Astrocyte of the spinal cord (primary cell): ENCODE data around the gene IFI30.

Experiments
- DNase-seq: peaks from one replicate; pipeline ENCODE4 v3.0.0; 2011; ENCODE audit warnings: low read depth, low spot score
- H3K4me3 ChIP-seq: 2 replicates; pipeline ENCODE4 v1.5.1; 2011; ENCODE audit warnings: low read depth, mild to moderate bottlenecking, low read length, moderate library complexity
- in situ Hi-C: cut with HindIII; loops from 2 replicates; pipeline ENCODE4 v1.10.0; 2017; ENCODE audit warnings: low sequenced_read_pairs
- TF ChIP-seq, protein P1 (sequence below): IDR thresholded peaks from 2 replicates; pipeline ENCODE4 v1.5.1; 2012; ENCODE audit warnings: low read depth, mild to moderate bottlenecking, low read length, inconsistent platforms

Gene IFI30

DNA sequence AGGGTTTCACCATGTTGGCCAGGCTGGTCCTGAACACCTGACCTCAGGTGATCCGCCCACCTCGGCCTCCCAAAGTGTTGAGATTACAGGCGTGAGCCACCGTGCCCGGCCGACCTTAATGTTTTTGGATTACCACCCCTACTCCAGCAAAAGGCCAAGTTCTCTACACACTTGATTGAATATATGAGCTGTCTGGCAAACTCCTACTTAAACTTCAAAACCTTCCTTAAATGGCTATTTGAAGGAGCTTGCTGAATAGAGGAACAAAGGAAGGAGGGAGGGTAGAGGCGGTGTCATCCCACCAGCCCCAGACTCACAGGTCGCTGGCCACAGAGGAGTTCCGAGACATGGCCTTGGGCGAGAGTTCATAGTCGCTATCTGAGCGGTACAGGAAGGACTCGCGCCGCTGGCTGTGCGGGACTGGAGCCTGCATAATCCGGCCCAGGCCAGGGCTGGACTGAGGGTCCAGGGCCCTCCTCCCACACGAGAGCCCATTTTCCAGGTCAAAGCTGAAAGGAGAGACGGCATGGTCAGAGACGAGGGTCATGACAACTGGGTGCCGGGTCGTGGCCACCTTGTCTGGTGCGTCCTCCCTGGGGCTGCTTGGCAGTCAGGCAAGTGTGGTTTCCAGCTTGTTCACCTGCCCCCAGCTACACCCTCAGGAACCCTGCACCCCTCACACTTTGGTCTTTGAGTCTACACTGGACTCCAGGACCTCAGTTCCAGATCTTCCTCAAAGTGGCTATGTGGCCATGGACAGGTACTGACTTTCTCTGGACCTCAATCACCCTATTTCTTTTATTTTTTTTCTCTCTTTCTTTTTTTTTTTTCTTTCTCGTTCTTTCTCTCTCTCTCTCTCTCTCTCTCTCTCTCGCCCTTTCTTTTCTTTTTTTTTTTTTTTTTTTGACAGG, 48.5 kb downstream of the IFI30 start:
- H3K4me3 ChIP-seq, result no peak overlapping the region
- in situ Hi-C loops, result no loop called here
- DNase-seq, result no peak
- TF ChIP-seq, protein P1, sequence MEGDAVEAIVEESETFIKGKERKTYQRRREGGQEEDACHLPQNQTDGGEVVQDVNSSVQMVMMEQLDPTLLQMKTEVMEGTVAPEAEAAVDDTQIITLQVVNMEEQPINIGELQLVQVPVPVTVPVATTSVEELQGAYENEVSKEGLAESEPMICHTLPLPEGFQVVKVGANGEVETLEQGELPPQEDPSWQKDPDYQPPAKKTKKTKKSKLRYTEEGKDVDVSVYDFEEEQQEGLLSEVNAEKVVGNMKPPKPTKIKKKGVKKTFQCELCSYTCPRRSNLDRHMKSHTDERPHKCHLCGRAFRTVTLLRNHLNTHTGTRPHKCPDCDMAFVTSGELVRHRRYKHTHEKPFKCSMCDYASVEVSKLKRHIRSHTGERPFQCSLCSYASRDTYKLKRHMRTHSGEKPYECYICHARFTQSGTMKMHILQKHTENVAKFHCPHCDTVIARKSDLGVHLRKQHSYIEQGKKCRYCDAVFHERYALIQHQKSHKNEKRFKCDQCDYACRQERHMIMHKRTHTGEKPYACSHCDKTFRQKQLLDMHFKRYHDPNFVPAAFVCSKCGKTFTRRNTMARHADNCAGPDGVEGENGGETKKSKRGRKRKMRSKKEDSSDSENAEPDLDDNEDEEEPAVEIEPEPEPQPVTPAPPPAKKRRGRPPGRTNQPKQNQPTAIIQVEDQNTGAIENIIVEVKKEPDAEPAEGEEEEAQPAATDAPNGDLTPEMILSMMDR, result no peak

DNA sequence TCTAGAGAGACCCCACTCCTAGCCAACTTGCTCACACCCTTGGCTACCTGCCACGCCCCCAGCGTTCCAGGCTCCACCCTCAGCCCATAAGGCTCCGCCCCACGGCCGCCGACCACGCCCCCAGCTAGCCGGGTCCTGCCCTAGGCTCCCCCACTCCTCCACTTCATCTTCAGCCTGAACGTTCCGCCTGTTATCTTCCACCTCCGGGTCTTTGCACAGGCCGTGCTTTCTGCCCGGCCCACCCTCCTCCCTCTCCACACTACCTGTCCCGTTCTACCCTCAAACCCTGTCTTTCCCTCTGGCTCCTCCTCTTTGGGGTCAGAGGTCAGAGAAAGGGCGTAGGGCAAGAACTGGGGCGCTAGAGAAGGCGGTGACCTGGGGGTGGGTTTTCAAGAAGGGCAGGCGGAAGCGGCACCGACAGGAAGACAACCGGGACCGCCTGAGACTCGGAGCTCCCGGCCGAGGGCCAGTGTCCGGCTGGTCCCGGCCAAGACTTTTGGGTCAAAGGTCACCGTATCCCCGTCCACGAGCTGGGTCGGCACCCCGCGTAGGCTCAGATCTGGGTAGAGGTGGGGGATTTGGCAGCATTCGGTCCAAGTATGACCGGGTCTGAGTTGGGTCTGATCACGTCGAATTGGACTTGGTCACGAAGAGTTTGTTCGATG, 50.4 kb downstream of the IFI30 start:
- no peak for DNase-seq
- in situ Hi-C loops, result no loop called here

DNA sequence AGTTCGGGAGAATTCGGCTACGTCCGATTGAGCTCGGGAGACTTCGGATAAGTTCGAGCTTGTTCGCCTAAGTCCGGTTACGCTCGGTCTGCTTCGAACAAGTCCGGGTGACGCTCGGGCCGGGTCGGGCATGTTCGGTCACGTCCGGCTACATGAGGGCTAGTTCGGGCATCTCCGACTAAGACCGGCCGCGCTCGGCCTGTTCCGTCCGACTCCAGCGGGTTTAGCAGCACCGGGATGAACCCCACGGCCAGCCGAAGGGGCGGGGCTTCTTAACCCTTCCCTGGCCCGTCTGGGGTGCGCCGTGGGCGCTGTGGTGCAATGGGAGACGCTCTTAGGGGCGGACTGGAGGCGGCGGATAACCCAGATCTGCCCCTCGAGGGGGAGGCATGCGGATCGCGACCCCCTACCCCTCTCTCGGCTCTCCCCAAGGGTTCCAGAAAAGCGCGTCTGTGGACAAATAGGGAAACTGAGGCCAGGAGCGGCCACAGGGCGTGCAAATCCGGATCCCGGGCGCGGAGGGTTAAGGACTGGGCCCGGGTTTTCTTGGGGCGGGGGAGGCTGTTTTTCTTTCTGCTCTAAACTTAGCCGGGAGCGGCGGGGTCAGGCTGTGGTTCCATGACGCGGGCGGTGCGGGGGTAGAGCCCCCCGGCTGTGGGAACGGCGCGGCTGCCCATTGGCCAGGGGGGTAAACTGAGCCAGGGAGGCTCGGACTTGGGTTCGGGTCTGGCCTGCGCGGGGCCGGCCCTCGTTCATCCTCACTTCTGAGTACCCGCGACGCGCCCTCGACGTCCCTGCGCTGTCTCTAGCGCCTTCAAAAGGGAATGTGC, 51.1 kb downstream of the IFI30 start:
- peak; percentile 99 for DNase-seq
- peak overlapping the region; percentile 42 for H3K4me3 ChIP-seq
- in situ Hi-C loops, result no loop called here
- TF ChIP-seq, protein P1, result no peak

More for the DNA sequence above, 50.4 kb downstream of the IFI30 start:
- TF ChIP-seq, protein P1, result no peak
- H3K4me3 ChIP-seq, result peak overlapping the region; percentile 42

DNA sequence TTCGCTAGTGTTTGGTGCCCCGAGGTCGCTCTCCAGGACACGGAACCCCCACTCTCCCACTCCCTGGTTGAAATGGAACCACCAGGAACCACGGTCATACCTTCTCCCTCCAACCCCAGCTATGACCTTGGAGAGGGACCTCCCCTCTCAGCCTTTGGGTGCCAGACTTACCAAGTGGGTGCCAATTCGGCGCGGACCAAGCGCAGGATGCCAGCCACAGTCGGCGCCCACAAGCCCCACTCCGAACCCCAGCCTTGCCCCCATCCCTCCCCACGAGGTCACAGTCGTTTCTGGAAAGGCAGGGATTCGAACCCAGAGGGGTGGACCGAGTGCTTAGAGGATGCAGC, 51.7 kb downstream of the IFI30 start:
- in situ Hi-C loops, result no loop called here
- DNase-seq, result no peak
- H3K4me3 ChIP-seq, result no peak overlapping the region
- TF ChIP-seq, protein P1, result no peak

DNA sequence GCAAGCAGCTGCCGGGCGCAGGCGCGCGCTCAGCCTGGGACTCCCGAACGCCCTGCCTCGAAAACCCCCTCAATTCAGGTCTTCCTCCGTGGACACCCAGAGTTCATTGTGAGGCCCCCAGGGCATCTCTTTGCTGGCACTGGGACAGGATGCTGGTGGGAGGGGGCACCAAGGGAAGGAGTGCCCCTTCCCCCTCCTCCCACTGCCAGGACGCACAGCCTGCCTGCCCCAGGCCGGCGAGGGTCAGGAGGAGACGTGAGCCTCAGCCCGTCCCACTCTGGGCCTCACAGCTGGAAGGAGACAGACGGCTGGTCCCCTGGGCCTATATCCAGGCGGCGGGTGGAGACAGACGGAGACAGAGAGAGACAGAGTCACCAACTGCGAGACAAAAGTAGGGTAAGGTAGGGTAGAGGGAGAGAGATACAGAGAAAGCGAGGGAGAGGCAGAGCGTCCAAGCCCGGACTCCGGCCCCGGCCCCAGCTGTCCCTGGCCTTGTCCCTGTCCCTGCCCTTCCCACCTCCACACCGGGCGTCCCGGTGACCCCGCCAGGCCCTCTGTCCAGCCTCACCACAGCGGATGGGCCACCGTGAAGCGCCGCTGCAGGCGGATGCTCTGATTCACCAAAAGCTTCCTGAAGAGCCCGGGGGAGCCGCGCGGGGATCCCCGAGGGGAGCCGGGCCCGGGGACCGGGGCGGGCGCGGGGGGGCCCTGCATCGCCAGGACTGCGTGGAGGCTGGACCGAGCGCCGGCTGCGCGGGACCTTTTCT, 52.3 kb downstream of the IFI30 start, which contains the start of gene PDE4C:
Gene PDE4C (minus strand): TSS at position 737 of the 767 bp plus-strand sequence. CDS start 23 bp downstream, at position 714.
- in situ Hi-C loops, result no loop called here
- no peak within 1 kb of the TSS for H3K4me3 ChIP-seq
- TF ChIP-seq, protein P1, result no peak
- no peak for DNase-seq
